Stimulated activated CD8-positive, alpha-beta memory T cell treated with anti-CD3 and anti-CD28 coated beads, Interleukin-2, amount 100 ng/mL, for 48 hours (primary cell): ENCODE data around the gene CNTN4.

Experiments used
- DNase-seq, 2 donors: peaks; one replicate each; pipeline ENCODE4 v3.0.0-alpha.2; 2020; ENCODE audit warnings: low read depth in 2 of 2

The CNTN4 gene

DNA sequence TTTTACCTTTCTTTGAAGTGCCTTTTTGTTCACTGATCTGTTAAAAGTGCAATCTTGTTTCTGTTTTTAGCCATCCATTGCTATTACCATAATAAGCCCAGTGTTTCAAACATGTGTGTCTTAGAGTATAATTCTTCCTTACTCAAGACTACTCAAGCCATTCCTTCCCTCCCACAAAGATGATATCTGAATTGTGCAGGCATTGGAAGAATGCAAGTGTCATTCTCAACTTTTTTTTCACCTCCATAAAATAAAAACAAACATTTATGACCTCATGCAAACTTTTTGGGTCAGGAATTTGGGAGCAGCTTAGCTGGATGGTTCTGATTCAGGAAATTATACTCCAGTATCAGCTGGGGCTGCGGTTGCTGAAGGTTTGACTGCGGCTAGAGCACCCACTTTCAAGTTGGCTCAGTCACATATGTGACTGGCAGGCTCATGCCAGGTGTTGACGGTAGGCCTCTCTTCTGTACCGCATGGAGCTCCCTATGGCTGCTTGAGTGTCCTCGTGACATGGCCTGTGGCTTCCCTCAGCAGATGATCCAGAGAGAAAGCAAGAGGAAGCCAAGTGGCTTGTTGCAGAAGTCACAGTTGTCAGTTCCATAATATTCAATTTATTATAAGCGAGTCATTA lies 490.8 kb downstream of the CNTN4 start:
- DNase-seq, result no peak

DNA sequence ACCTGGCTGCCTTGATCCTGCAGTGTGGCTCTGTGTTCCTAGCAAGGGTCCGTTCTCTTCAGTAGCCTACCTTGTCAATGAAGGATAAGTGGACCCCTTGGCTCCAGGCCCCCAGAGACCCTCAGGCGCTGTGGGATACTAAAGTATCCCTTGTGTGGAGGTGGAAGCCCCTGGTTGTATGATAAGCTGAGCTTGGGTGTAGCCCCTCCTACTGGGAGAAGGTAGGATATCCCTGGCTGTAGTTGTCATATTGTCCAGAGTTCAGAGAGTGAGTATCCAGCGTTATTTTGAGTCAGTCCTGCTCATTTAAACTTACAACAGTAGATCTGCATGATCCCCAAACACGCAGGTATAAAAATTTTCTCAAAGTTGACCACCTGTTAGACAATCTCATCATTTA lies 496.8 kb downstream of the CNTN4 start:
- no peak for DNase-seq

DNA sequence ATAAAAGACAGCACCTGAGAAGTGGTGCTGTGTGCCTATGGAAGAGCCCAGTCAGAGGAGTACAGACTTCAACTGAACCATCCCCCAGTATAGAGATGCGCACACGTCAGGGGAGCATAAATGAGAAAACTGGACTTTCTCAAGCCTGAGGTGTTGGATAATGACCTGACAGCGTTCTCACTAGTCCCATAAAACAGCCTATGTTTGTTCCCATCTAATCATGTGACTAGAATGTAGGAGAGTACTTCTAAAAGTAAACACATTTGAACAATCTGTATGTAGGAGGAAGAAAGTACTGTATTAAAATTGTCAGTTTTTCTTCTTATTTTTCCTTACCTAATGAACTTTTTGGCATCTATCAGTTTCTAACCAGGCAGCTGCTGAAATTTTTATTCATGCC lies 498.9 kb downstream of the CNTN4 start:
- DNase-seq, result no peak

DNA sequence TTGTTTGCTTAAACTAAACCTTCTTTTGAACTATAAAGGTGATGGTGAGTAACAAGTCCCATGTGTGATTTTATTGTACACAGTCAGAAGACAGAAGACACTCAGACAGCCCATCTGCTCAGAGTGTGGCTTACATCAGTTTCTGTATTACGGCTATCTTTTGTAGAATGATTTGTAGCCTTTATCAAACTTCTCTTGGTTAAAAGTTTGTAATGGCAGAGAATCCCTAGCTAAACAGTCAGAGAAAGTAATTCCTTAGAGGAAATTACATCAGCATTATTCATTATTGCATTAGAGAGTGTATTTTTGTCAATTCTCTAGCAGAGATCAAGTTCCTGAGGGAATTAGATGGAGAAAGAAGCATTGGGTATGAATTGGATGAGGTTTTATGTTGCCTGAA lies 500.8 kb downstream of the CNTN4 start:
- DNase-seq, result no peak

DNA sequence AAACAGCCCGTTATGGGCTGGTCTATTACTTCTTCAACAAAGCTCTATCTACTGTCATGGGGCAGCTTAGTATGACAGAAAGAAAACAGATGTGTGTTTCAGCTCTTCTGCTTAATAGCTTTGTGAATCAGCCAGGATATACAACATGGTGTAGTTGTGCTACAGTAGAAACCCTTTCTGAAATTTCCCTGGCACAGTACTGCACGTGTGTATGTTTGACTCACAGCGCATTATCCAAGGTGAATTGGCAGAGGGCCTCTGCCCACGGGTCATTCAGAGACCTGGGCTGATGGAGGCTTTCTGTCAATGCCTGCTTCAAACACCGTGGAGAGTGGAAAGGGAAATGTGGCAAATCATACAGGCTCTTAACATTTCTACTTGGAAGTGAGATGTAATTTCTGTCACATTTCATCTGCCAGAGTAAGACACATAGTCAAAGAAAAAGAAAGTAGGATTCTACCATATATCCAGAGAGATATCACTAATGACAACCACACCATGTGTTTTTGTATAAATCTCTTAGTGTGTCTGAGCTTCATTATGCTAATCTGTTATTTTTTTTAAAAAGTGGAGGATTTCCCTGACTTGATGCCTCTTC lies 505.1 kb downstream of the CNTN4 start:
- DNase-seq, result no peak

DNA sequence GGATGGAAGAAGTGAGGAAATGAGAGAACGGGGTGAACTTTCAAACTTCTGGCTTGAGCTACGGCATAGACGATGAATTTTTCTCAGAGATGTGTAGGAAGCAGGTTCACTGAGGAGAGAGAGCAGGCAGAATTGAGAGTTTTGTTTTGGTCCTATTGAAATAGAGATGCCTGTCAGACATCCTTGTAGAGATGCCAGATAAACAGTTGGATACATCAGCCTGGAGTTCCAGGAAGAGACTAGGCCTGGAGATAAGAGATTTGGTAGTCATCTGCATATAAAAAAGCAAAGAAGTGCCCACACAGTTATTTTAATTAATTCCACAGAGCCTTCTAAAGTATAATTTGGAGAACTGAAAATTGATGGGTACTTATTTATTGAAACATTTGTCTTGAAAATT lies 515.9 kb downstream of the CNTN4 start:
- DNase-seq, result no peak

DNA sequence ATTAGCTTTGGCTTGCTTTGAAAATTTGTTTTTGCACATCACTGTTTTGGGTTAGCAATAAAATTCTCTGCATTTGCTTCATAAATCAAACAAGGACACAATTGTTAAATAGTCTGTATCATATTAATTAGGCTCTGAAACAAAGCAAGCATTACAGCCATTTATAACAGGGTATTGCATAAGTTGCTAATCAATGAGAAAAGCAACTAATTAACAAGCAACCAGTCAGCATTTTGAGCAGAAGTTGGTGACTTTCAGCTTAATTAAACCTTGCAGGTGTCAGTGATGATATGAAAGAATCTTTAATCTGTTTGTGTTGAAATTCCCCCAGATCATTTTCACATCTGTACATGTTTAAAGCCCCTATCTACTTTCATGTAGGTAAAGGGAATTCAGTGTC lies 516.4 kb downstream of the CNTN4 start:
- DNase-seq, result no peak

DNA sequence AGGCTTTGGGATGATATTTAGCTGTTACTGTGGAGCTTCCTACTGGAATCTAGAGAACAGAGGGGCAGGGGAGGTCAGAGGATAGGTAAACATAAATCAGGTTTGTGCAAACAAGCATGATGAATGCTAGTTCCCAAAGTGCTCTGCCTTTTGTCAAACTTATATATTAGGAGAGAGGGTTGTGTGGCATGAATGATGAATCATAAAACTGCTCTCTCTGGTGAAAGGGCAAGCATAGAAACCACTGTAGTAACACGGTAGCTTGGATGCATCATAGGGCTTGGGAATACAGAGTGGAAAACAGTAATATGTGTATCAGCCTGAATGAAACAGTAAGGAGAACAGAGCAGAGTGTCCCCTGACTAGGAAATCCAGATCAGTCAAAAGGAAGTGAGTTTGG lies 524.8 kb downstream of the CNTN4 start:
- DNase-seq, result no peak

DNA sequence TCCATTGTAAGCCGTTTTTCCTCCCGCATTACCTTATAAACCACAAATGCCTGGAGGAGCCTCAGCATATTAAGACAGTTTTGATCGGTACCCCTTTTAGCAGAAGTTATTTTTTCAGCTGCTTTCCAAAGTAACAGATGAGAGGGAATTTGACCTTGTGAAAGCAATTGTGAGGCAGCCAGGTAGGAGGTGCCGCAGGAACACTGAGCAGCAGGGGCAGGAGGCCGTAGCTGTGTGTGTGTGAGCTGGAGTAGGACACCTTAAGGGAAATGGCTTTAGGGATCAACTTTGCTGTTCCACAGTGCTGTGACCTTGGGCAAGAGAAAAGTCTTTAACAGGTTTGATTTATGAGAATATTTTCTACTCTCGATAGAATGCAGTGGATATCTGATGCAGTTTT lies 529.5 kb downstream of the CNTN4 start:
- no peak for DNase-seq

DNA sequence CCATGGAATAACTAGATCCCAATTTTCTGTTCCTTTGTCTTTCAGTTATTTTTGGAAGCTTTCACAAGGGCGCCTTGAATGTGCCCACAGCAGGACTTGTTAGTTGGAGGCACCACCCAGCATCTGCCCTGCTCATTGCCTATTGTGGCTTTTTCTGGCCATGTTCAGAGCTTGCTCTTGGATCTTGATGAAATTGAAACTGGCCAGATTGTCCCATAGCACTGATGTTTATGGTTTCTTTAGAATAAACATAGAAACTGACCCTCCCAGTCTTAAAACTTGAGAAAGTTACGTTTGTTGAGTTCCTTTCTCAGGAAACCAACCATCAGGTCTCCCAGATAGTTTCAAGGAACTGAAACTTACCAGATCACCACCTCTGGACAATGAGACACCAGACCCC lies 536.8 kb downstream of the CNTN4 start:
- DNase-seq, result no peak

DNA sequence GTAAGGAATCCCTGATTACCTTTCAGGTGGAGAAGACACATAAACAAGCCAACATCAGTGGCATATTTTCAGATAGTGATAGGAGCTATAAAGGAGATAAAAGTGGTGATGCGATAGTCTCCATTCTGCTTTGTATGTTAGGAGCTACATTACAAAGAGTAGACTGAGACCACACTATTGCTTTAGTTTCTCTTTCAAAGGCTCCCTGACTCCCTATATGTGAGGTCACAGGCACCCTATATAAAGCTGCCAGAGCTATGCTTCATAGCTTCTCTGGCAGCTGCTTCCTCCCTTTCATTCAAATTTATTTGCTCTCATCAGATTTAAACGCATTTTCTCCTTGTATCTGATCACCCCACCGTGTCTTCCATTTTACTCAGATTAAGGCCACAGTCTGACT lies 544.9 kb downstream of the CNTN4 start:
- DNase-seq, result no peak

DNA sequence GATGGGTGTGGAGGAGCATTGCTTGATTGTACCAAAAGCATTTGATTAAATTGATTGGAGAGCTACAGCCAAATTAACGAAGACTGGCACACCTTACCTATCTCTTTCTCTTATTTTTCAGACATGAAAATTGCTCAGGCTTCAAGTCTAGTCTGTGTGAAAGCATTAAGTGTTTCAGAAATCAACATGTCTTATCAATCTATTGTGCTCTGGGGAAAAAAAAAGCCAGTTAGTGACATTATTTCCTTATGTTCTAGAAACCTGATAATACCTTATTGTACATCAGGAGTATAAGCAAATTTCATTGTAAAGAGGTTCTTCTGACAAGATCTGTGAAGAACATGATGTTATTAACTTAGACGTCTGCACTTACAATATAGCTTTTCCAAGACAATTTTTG lies 546.3 kb downstream of the CNTN4 start:
- no peak for DNase-seq

DNA sequence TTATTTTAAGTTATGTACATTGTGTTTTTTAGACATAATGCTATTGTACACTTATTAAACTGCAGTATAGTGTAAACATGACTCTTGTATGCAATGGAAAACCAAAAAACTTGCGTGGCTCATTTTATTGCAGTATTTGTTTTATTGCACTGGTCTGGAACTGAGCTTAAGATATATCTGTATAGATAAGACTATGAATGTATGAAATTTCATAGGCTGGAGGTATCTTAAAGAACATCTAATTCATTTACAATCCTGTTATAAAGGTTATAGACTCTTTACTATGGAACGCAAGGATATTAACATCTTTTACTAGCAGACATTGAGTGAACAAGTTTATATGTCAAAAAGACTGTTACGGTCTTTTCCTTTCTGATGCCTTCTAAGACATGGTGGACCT lies 552.1 kb downstream of the CNTN4 start:
- no peak for DNase-seq

DNA sequence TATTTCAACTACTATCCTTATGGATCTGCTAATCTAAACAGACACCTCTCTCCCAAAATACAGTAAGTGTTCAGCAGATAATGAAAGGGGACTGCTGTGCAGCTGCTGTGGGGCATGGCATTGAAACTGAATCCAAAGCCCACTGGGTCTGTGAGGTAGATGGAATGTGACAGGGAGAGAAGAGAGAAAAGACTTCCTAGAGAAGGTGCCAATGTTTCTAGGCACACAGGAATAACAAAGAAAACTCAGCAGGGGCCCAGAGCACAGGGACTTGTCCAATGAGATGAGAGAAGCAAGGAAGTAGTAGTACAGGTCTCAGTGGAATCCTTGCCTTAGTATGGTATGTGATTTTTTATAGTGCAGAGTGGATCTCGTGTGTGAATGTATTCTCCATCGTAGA lies 553.7 kb downstream of the CNTN4 start:
- DNase-seq, result no peak

DNA sequence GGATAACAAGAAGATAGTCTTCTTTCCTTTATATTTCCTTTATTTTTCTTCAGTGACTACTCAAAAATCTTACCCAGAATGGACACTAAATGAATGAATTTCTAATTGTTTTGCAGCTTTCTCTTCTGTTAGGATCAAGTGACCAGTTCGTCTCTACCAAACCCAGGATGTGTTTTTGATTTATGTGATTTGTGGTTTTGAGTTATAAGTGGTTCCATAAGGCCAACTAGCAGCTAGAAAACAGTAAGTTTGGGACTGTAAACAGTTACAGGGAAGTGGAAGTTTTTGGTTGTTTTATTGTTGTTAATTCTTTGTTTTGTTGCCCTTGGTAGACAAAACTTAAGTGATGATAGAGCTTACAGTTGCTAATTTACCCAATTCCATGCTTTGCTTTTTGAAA lies 555.0 kb downstream of the CNTN4 start:
- no peak for DNase-seq

DNA sequence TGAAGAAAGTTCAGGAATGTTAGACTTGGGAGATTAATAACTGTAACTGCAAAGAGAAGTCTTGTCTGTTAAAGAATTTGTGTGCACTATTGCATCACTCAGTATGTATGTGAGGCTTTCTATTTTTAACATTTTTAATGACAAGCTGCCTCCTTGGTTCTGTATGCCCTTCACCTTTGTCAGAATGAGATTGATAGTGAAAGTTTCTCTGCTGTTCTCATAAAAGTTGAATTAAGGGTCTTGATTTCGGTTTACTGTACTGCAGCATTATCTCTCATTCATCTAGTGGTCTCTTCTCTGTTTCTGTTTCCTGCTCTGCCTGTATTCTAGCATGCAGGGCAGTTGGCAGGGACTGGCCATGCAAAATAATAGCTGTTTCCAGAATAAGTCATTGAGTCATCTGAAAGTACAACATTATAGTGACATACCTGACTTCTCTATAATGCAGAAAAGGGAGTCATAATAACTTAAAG lies 556.6 kb downstream of the CNTN4 start:
- DNase-seq, result no peak

DNA sequence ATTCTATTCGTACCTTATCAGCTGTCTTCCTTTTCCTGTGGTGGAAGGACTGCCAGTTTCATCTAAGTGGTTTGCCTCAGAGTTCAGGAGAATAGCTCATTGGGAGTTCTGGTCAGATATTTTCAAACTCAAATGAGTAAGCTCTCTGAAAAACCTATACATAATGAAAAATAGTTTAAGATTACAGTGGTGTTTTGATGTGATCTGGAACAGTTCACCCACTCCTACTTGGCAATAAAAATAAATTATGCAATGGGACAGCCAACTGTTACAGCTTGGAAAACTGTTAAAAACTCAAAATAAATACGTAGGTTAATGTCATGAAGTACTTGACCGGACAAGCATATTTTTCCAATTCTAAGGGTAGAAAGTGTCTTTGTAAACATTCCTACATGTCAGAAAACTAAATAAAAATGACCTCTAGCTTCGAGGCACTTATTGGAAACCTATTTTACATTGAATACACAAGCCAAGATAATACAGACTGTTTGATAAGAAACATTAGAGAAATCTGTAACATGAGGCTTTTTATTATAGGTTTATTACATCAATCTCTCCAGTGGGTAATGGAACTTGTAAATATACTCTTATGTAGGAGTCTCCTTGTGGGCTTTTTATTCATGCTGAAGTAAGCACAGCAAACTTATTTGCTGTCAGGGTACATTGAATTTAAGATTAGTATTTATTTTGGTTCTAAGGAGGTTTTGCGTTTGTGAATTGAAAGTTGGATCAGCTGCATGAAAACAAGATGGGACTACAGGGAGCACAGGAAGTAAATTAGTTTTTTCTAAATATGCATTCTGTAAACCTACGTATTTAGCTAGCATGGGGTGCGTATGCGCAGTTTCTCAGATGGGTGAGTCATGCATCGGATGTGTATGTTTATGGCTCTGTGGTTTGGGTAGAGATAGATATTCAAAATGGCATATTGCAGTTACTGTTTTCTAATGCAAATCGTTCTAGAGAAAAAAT lies 558.4 kb downstream of the CNTN4 start:
- DNase-seq, result no peak

DNA sequence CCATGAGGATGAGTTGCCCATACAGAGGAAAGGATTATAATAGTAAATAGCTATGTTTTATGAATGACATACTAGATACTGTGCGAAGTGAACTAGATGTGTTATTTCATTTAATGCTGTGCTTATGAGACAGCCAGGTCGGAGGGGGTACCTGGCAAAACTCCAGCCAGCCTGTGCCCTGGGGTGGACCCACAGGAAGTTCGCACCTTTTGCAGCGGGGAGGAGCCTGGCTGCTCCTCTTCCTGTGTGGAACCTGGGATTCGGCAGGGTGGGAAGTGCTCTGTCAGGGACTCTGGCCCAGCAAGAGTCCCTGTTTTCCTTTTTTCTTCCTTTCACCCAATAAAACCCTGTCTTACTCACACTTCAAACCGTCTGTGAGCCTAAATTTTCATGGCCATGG lies 559.3 kb downstream of the CNTN4 start:
- no peak for DNase-seq

DNA sequence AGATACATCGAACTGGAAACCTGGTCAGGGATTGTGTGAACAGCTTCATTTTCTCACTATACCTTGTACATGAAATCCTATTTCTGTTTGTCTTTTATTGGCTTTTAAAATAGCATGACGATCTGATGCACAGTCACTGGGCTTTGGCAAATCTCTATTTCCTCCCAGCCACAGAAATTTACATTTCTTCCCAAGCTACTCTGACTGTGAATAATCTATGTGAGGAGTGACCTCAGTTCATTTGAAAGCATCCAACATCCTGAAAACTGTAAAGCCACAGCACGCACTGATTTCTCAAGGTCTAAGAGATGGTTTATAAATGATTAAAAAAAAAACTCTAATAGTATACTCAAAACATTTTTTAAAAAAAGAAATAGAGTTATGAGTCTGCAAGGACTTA lies 561.2 kb downstream of the CNTN4 start:
- no peak for DNase-seq

DNA sequence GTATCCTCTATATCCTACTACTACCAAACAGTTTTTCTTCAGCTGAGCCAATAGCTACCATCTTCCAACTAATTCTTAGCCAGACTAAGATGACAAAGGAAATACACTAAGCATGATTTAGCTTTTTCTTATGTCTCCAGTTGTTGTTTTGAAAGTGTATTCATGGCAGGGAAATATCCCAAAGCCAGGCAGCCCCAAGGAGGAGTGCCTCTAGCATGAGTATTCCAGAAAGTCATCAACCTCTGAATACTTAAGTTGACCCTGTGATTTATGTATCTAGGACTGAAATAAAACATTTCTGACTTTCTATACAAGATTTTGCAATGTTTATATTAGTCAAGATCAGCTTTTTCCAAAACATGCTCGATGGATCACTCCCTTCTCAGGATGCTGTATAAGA lies 562.4 kb downstream of the CNTN4 start:
- DNase-seq, result no peak

DNA sequence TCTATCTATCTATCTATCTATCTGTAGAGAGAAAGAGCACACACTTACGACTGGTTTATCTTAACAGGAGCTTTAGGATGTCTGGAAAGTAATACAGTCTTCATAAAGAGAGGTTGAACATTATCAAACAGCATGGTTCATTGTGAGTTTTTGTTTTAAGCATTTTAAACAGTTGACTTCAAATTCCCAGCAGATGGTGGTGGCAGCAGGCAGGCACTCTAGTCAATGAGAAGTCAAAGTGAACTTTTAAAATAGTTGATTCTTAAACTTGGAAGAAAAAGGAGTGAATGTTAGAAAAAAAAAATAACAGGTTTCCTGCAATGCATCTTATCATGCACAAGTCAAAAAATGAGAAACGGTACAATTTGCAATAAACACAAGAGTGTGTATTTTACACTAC lies 578.8 kb downstream of the CNTN4 start:
- no peak for DNase-seq

DNA sequence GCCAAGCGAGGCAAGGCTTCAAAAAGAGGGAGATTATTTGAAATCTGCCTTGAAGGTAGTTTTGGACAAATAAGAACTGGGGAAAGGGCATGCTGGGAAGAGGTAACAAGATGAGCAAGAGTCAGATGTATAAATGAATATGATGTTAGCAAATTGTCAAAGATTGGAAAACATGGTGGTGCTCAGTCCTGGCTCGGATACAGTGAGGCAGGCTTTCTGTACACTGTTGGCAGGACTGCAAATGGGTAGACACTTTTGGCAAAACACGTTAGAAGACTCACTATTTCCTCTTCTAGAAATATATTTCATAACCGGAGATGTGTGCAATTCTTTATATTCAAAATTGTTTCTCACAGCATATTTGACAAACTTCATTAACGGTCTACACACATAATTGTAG lies 581.6 kb downstream of the CNTN4 start:
- DNase-seq, result no peak

DNA sequence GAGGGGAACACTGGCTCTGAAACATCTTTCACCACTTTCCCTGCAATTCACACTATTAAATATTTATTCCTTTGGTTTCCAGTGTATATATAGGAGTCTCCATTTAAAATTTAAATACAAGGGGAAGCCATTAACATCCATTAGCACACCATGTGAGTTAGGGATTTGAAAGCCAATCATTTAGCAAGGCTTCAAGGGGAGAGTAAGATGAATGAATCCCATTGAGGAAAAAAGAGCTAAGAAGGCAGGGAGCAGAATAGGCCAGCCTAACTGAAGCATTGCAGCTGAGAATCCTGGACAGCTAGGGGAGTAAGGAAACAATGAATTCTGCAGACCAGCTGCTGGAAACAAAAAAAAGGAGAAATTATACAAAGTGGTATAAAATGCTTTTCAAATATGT lies 585.4 kb downstream of the CNTN4 start:
- no peak for DNase-seq
